Measurements from ENCODE around the gene ZNF629.

The ZNF629 gene

DNA sequence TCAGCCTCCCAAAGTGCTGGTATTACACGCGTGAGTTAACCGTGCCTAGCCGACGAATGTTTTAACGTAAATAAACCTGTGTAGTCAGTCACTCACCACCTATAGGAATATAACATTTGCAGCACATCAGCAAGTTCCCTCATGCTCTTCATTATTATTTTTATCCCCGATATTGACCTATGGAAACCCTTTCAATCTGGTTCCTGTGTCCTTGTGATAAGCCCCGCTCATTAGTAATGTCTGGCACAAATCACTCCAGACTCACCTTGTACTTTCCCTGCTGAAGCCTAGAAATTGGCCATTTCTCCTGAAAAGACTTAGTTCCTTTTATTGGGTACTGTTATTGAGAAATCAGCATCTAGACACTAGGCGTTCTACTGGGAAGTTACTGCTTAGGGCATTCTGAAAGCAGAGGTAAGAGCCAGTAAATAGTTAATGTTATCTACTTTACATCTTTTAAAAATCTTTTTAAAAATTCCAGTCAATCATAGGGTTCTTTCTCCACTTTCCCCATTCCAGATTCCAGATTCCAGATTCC, 40.3 kb downstream of the ZNF629 start:
- H3K4me3 ChIP-seq (ENCODE audit: low read depth, low read length) = no peak overlapping the region
- DNase-seq (ENCODE audit: low read depth) = no peak
- TF ChIP-seq, protein P1, sequence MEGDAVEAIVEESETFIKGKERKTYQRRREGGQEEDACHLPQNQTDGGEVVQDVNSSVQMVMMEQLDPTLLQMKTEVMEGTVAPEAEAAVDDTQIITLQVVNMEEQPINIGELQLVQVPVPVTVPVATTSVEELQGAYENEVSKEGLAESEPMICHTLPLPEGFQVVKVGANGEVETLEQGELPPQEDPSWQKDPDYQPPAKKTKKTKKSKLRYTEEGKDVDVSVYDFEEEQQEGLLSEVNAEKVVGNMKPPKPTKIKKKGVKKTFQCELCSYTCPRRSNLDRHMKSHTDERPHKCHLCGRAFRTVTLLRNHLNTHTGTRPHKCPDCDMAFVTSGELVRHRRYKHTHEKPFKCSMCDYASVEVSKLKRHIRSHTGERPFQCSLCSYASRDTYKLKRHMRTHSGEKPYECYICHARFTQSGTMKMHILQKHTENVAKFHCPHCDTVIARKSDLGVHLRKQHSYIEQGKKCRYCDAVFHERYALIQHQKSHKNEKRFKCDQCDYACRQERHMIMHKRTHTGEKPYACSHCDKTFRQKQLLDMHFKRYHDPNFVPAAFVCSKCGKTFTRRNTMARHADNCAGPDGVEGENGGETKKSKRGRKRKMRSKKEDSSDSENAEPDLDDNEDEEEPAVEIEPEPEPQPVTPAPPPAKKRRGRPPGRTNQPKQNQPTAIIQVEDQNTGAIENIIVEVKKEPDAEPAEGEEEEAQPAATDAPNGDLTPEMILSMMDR (IDR thresholded peaks at IDR 0.05; ENCODE audit: control insufficient read depth, extremely low read depth, insufficient read depth) = no peak

DNA sequence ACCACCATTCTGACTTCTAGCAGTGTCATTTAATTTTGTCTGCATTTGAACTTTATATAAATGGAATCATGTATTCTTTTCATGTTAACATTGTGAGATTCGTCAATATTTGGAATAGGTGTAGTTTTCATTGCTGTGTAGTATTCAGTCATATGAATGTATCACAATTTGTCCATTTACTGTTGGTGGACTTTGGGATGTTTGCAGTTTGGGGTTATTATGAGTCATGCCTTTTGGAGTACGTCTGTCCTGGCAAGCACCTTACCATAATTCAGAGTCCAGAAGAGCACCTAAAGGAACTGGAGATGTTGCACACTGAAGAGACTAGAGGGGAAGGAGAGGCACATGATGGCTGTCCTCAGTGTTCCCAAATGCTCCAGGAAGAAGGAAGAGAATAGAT, 41.9 kb downstream of the ZNF629 start:
- DNase-seq (ENCODE audit: low read depth) = no peak
- TF ChIP-seq, protein P1 (IDR thresholded peaks at IDR 0.05; ENCODE audit: control insufficient read depth, extremely low read depth, insufficient read depth) = no peak
- no peak overlapping the region for H3K4me3 ChIP-seq (ENCODE audit: low read depth, low read length)

DNA sequence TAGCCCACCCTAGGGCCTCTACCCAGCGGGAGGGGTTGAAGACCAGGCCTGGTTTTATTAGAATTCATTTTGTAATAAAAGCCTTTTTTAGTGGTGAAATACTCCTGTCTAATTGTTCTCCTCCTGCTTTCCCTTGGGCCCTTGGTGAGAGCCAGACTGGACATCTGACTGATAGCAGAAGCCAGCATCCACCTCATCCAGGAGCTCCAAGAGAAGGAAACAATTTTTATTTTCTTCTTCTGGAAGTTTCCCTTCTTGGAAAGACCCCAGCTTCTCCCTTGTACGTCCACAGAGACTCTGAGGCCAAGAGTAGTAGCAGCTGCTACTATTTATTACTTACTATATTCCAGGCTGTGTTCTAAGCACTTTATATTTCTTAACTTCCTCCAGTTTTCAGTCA, 42.8 kb downstream of the ZNF629 start:
- DNase-seq (ENCODE audit: low read depth) = no peak
- TF ChIP-seq, protein P1 (IDR thresholded peaks at IDR 0.05; ENCODE audit: control insufficient read depth, extremely low read depth, insufficient read depth) = no peak
- H3K4me3 ChIP-seq (ENCODE audit: low read depth, low read length) = no peak overlapping the region

DNA sequence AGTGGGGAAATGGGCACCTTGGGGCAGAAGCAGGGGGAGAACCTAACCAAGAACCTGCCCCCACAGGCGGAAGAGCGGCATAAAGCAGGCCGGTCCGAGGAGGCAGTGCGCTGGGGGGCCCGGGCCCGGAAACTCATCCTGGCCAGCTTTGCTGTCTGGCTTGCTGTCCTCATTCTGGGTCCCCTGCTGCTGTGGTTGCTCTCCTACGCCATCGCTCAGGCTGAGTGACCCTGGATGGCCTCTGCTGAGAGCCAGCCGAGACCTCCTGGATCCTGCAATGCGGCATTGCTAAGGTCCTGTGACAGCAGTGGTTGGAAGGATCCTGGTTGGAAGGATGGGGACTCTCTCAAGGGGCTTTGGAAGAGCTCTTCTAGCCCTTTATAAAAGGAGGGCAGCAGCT, 43.3 kb downstream of the ZNF629 start:
- DNase-seq (ENCODE audit: low read depth) = no peak
- no peak overlapping the region for H3K4me3 ChIP-seq (ENCODE audit: low read depth, low read length)
- TF ChIP-seq, protein P1 (IDR thresholded peaks at IDR 0.05; ENCODE audit: control insufficient read depth, extremely low read depth, insufficient read depth) = no peak

DNA sequence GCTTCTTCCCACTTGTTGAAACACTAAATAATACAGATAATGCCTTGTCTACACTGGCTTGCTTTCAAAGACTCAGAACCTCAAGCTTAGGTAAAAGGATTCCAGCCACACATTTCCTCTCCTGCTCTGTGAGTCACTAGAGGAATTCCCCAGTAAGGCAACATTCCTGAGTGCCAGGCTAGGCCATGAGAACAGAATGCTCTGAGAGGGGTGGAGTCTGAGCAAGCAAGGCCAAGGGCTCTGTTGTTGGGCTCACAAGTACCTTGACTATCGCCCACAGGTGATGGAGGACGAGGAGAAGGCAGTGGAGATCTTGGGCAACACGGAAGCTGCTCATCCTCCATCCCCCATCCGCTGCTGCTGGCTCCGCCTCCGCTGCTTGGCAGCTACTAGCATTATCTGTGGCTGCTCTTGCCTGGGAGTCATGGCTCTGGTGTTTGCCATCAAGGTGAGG, 45.5 kb downstream of the ZNF629 start:
- DNase-seq (ENCODE audit: low read depth) = peak; percentile 53
- peak overlapping the region; percentile 51 for H3K4me3 ChIP-seq (ENCODE audit: low read depth, low read length)
- TF ChIP-seq, protein P1 (IDR thresholded peaks at IDR 0.05; ENCODE audit: control insufficient read depth, extremely low read depth, insufficient read depth) = no peak

DNA sequence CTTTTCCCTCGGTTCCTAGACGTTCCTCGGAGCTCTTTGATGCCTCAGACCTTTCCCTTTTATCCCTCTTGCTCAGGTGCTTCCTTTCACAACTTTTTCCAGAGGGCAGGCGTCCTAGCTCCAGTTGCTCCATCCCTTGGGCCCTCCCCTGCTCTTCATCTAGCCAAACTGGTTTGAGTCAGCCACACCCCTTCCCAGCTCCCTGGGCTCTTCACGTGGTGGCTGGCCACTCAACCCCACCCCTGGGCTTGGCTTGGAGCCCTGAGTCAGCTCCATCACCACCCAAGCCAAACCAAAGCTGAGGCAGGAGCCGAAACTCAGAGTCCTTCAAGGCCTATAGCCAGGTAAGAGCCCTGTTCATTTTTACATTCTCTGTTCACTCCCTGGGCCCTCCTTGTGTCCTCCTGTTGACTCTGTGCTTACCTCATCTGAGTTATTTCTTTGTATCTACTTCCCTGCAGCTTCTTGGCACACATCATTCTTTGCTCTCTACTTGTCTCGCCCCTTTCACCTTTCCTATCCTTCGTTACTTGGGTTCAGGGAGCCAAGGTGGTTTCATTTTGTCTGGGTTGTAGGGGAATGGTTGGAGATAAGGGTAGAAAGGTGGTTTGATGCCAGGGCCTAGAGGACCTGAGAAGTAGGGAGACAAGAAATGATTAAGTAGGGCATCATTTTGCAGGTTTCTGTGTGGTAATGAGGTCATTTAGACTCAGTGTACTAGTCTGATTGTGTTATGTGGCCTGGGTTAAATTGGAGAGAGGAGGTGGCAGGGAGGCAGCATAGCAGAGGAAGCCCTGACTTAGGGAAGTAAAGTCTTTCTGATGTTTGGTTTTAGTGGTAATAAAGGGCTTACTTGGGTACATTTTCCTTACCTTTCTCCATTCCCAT, 46.4 kb downstream of the ZNF629 start:
- peak overlapping the region; percentile 51 for H3K4me3 ChIP-seq (ENCODE audit: low read depth, low read length)
- TF ChIP-seq, protein P1 (IDR thresholded peaks at IDR 0.05; ENCODE audit: control insufficient read depth, extremely low read depth, insufficient read depth) = no peak
- peak; percentile 91 for DNase-seq (ENCODE audit: low read depth)
